Neuronal stem cell (in vitro differentiated cells): ENCODE measurements around the gene SETD1A.

Source experiments
- DNase-seq: peaks from one replicate; pipeline ENCODE4 v3.0.0-alpha.2; 2013; ENCODE audit warnings: low spot score
- H2AFZ ChIP-seq: one replicate; pipeline ENCODE4 v1.6.1; 2013; ENCODE audit warnings: mild to moderate bottlenecking, low read length, inconsistent platforms
- H2AK5ac ChIP-seq: 2 replicates; pipeline ENCODE4 v1.6.1; 2013; ENCODE audit warnings: low read depth, mild to moderate bottlenecking, inconsistent platforms, low read length, moderate library complexity, mixed read lengths
- H2BK120ac ChIP-seq: 2 replicates; pipeline ENCODE4 v1.6.1; 2013; ENCODE audit warnings: low read depth, mild to moderate bottlenecking, inconsistent platforms, low read length, moderate library complexity, mixed read lengths
- H2BK12ac ChIP-seq: one replicate; pipeline ENCODE4 v1.6.1; 2013; ENCODE audit warnings: low read length, inconsistent platforms
- H2BK15ac ChIP-seq: 2 replicates; pipeline ENCODE4 v1.6.1; 2013; ENCODE audit warnings: mild to moderate bottlenecking, low read length, inconsistent platforms, mixed read lengths
- H2BK5ac ChIP-seq: one replicate; pipeline ENCODE4 v1.6.1; 2013; ENCODE audit warnings: inconsistent platforms, mild to moderate bottlenecking, low read length, moderate library complexity
- H3K14ac ChIP-seq: one replicate; pipeline ENCODE4 v1.6.1; 2013; ENCODE audit warnings: low read length, inconsistent platforms
- H3K18ac ChIP-seq: 2 replicates; pipeline ENCODE4 v1.6.1; 2013; ENCODE audit warnings: low read length, inconsistent platforms
- H3K23ac ChIP-seq: 2 replicates; pipeline ENCODE4 v1.6.1; 2013; ENCODE audit warnings: low read depth, mild to moderate bottlenecking, mixed read lengths, low read length, inconsistent platforms; ENCODE audit not compliant: poor library complexity
- H3K27ac ChIP-seq: replicated peaks from 3 replicates; pipeline ENCODE4 v1.5.1; 2013; ENCODE audit warnings: low read length, inconsistent platforms
- H3K27me3 ChIP-seq, 3 experiments: 2 replicates each; pipeline ENCODE4 v1.6.1; 2013; ENCODE audit warnings: low read length in 3 of 3, mild to moderate bottlenecking in 2 of 3, inconsistent platforms in 1 of 3, low read depth in 1 of 3, mixed read lengths in 1 of 3, moderate library complexity in 1 of 3; ENCODE audit not compliant: control insufficient read depth in 3 of 3, insufficient read depth in 3 of 3
- H3K36me3 ChIP-seq, 2 donors: replicated peaks in 1 of 2; 2 replicates each; pipeline ENCODE4 v1.6.1; 2013; ENCODE audit warnings: low read length in 2 of 2; ENCODE audit not compliant: control insufficient read depth in 2 of 2, insufficient read depth in 2 of 2
- H3K4ac ChIP-seq: 2 replicates; pipeline ENCODE4 v1.6.1; 2013; ENCODE audit warnings: inconsistent platforms, mild to moderate bottlenecking, low read length, moderate library complexity
- H3K4me1 ChIP-seq, 2 donors: 1 replicate in 1 of 2; 2 replicates in 1 of 2; pipeline ENCODE4 v1.6.1; 2013; ENCODE audit warnings: low read length in 2 of 2, low read depth in 1 of 2; ENCODE audit not compliant: control insufficient read depth in 2 of 2, insufficient read depth in 1 of 2
- H3K4me2 ChIP-seq: one replicate; pipeline ENCODE4 v1.6.1; 2013; ENCODE audit warnings: mild to moderate bottlenecking, low read length, inconsistent platforms; ENCODE audit not compliant: insufficient read depth, poor library complexity, severe bottlenecking
- H3K4me3 ChIP-seq, 2 donors: 2 replicates each; pipeline ENCODE4 v1.5.1; 2013; ENCODE audit warnings: low read length in 2 of 2, mild to moderate bottlenecking in 2 of 2, inconsistent platforms in 1 of 2, moderate library complexity in 1 of 2
- H3K79me1 ChIP-seq: one replicate; pipeline ENCODE4 v1.6.1; 2013; ENCODE audit warnings: low read depth, mild to moderate bottlenecking, inconsistent platforms, low read length, moderate library complexity
- H3K9ac ChIP-seq: one replicate; pipeline ENCODE4 v1.6.1; 2013; ENCODE audit warnings: mild to moderate bottlenecking, low read depth, low read length, inconsistent platforms; ENCODE audit not compliant: poor library complexity
- H3K9me3 ChIP-seq, 2 donors: replicated peaks in 1 of 2; 2 replicates each; pipeline versions ENCODE3 to v1.6.1; 2013; ENCODE audit warnings: low read length in 2 of 2, mild to moderate bottlenecking in 2 of 2, inconsistent platforms in 1 of 2, low read depth in 1 of 2, mixed read lengths in 1 of 2, moderate library complexity in 1 of 2; ENCODE audit not compliant: control insufficient read depth in 2 of 2, insufficient read depth in 1 of 2
- H4K8ac ChIP-seq: one replicate; pipeline ENCODE4 v1.6.1; 2013; ENCODE audit warnings: low read depth, mild to moderate bottlenecking, inconsistent platforms, low read length, moderate library complexity
- H4K91ac ChIP-seq: one replicate; pipeline ENCODE4 v1.6.1; 2013; ENCODE audit warnings: low read length, low read depth, mild to moderate bottlenecking, inconsistent platforms; ENCODE audit not compliant: poor library complexity
- whole genome bisulfite sequencing, 2 donors: extraction: QIAGEN DNeasy Blood & Tissue Kit; methylation state at CpG; one replicate each; pipeline ENCODE4 v1.1.7; 2013; ENCODE audit warnings: missing lambda C conversion rate in 2 of 2, mixed read lengths in 1 of 2; ENCODE audit not compliant: insufficient read length in 2 of 2, insufficient replicate concordance in 1 of 2; ENCODE audit errors: extremely low coverage in 2 of 2; 5-methylcytosine and 5-hydroxymethylcytosine counted together

SETD1A gene

DNA sequence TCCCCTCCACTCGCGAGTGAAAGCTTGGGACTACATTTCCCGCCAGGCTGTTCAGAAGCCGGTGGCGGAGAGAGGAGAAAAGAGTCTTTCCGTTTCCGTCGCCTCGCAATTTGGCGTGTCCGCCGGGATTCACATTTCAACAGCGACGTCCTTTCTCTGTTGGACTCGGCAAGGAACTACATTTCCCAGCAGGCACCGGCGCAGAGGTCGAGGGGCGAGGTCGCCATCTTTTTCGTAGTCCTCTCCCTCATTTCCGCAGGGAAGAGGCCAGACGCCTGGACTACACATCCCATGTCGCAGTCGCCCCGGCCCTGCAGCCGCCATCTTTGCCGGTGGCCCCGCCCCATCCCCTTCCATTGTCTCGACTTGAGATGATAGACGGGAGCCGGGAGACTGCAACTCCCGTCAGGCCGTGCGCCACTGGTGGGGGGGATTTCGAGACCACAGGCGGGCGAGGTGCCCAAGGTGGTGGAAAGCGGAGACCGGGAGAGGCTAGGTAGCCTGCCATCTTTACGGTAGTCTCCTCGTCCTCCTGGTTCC lies 35.1 kb upstream of the SETD1A start:
- H3K27me3 ChIP-seq: no peaks in the 10 kb centered on the region
- H3K23ac ChIP-seq: peak overlapping the region; percentile 40
- peak overlapping the region; percentile 91 for H3K9ac ChIP-seq
- no peak overlapping the region for H4K8ac ChIP-seq
- peak overlapping the region; percentile 82 for H3K27ac ChIP-seq
- no peak overlapping the region for H3K4ac ChIP-seq
- DNase-seq: peak; percentile 100
- H2AK5ac ChIP-seq: no peak overlapping the region
- H2BK120ac ChIP-seq: no peak overlapping the region
- peak overlapping the region; percentile 76 to 87 for H3K4me3 ChIP-seq
- no peak overlapping the region for H3K14ac ChIP-seq
- H3K79me1 ChIP-seq: peaks cover 7% of the 10 kb centered on the region
- H3K18ac ChIP-seq: peak overlapping the region; percentile 94
- H2BK5ac ChIP-seq: peak overlapping the region; percentile 56
- H2AFZ ChIP-seq: peak overlapping the region; percentile 83
- H2BK15ac ChIP-seq: no peak overlapping the region
- H3K9me3 ChIP-seq: no peaks in the 10 kb centered on the region
- H4K91ac ChIP-seq: no peak overlapping the region
- no peak overlapping the region for H2BK12ac ChIP-seq
- peak overlapping the region; percentile 72 for H3K4me2 ChIP-seq
- peaks cover 15 to 24% of the 10 kb centered on the region in 2 donors for H3K36me3 ChIP-seq
- H3K4me1 ChIP-seq: peaks cover 7 to 8% of the 10 kb centered on the region in 2 donors
- no CpG with 5 or more reads among the region's 42 CpGs for WGBS, 2 donors

DNA sequence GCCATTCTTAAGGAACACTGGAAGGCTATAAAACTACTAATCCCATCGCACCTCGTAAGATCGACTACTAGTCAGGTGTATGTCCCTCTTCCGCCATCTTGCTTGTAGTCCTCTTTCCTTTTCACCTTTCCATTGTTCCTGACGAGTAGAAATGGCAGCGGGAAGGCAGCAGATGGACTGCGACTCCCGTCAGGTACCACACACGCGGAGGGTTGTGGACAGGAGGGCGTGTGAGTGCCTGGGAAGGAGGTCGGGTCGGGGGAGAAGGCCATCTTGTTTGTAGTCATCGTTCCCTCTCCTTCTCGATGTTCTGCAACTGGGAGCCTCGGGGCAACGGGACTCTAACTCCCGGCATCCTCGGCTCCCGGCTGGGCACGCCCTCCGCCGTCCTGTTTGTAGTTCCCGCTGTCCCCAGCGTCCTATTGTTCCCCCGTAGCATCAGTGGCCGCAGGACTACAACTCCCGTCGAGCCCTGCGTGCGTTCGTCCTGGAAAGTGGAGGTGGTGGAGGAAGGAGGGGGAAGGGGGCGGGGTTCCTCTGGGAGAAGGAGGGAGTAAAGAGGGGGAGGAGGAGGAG lies 34.5 kb upstream of the SETD1A start:
- H3K27ac ChIP-seq: peak overlapping the region; percentile 82
- H3K18ac ChIP-seq: peak overlapping the region; percentile 94
- H2AFZ ChIP-seq: peak overlapping the region; percentile 89
- WGBS, 2 donors: no CpG with 5 or more reads among the region's 33 CpGs
- DNase-seq: peak; percentile 100
- H2BK12ac ChIP-seq: no peak overlapping the region
- no peak overlapping the region for H3K14ac ChIP-seq
- no peak overlapping the region for H2AK5ac ChIP-seq
- no peaks in the 10 kb centered on the region for H3K9me3 ChIP-seq
- no peak overlapping the region for H2BK15ac ChIP-seq
- H4K8ac ChIP-seq: no peak overlapping the region
- H3K36me3 ChIP-seq: peaks cover 16 to 29% of the 10 kb centered on the region in 2 donors
- peak overlapping the region; percentile 71 for H3K4me2 ChIP-seq
- H2BK120ac ChIP-seq: no peak overlapping the region
- peak overlapping the region; percentile 56 for H2BK5ac ChIP-seq
- H3K4me1 ChIP-seq: peaks cover 7 to 8% of the 10 kb centered on the region in 2 donors
- peak overlapping the region; percentile 81 for H3K4ac ChIP-seq
- no peaks in the 10 kb centered on the region for H3K27me3 ChIP-seq
- peak overlapping the region; percentile 76 to 87 for H3K4me3 ChIP-seq
- H4K91ac ChIP-seq: peak overlapping the region; percentile 12
- H3K23ac ChIP-seq: peak overlapping the region; percentile 40
- peak overlapping the region; percentile 91 for H3K9ac ChIP-seq
- H3K79me1 ChIP-seq: peaks cover 8% of the 10 kb centered on the region

DNA sequence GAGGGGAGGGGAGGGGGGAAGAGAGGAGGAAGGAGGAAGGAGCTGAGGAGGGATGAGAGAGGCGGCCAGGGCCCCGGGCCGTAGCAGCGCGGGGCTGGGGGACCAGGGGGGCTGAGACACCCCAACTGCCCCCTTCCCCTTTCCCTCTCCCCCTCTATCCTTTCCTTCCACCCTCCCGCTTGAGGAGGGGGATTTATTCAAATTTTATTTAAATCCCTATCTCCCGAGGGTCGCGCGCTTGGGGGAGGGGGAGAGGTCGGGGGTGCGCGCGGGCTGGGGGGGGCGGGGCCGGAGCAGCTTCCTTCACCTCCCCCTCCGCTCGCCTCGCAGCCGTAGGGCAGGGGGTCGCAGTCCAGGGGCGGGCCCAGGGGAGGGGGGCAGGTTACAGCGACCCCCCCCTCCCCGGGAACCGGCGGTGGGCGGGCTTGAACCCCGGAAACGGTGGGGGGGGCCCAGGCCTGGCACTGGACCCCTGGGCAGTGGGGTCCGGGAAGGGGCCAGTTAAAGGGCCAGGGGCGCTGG lies 33.9 kb upstream of the SETD1A start, which contains the start of gene FBXL19:
FBXL19 (plus strand) TSS at position 19 of the 522 bp plus-strand sequence. CDS start 2,183 bp downstream, outside the sequence.
- H3K4ac ChIP-seq: peak within 1 kb of the TSS; percentile 81
- peak within 1 kb of the TSS; percentile 84 for H2BK5ac ChIP-seq
- no CpG with 5 or more reads among the region's 31 CpGs for whole genome bisulfite sequencing, 2 donors
- H3K27me3 ChIP-seq: no peaks in the 10 kb centered on the region
- H2AK5ac ChIP-seq: peak within 1 kb of the TSS; percentile 89
- H3K18ac ChIP-seq: peak within 1 kb of the TSS; percentile 97
- H2AFZ ChIP-seq: peak within 1 kb of the TSS; percentile 89
- DNase-seq: peak; percentile 85
- peak within 1 kb of the TSS; percentile 93 for H3K9ac ChIP-seq
- H3K14ac ChIP-seq: no peak within 1 kb of the TSS
- H3K36me3 ChIP-seq: peaks cover 17 to 33% of the 10 kb centered on the region in 2 donors
- peaks cover 7 to 8% of the 10 kb centered on the region in 2 donors for H3K4me1 ChIP-seq
- no peak within 1 kb of the TSS for H2BK120ac ChIP-seq
- H3K27ac ChIP-seq: peak within 1 kb of the TSS; percentile 82
- peaks cover 8% of the 10 kb centered on the region for H3K79me1 ChIP-seq
- H2BK15ac ChIP-seq: peak within 1 kb of the TSS; percentile 61
- peak within 1 kb of the TSS; percentile 76 to 93 for H3K4me3 ChIP-seq
- H3K9me3 ChIP-seq: no peaks in the 10 kb centered on the region
- peak within 1 kb of the TSS; percentile 40 for H3K23ac ChIP-seq
- no peak within 1 kb of the TSS for H4K8ac ChIP-seq
- H4K91ac ChIP-seq: peak within 1 kb of the TSS; percentile 12
- no peak within 1 kb of the TSS for H2BK12ac ChIP-seq
- peak within 1 kb of the TSS; percentile 72 for H3K4me2 ChIP-seq
